Fibroblast of skin of back (primary cell): ENCODE measurements around the gene SPG21. TPM values are rescaled to one million over a fixed set of nuclear protein-coding genes. Genes with fewer than 3 reads are reported as not detected.
A peak's percentile ranks its signal among the peaks of the same experiment; 100 is the strongest.
"Not testable (repeated sequence)": the region's sequence is repeated elsewhere in the genome, so short reads cannot be mapped to it uniquely, and the experiment has no call there.

Source experiments
- DNase-seq: peaks from one replicate; pipeline ENCODE4 v3.0.0-alpha.2; 2013
- polyA plus RNA-seq, 2 experiments: library from polyadenylated mRNA; unstranded; fragments of 120-200 nt; gene quantifications; one replicate each; pipeline ENCODE4 v1.2.1, GENCODE V29; 2013; ENCODE audit not compliant: insufficient read length in 2 of 2

SPG21 gene, protein sequence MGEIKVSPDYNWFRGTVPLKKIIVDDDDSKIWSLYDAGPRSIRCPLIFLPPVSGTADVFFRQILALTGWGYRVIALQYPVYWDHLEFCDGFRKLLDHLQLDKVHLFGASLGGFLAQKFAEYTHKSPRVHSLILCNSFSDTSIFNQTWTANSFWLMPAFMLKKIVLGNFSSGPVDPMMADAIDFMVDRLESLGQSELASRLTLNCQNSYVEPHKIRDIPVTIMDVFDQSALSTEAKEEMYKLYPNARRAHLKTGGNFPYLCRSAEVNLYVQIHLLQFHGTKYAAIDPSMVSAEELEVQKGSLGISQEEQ
- 60.5 TPM for polyA plus RNA-seq (2013, experiment 1 of 2; ENCODE audit: insufficient read length)
- 68.9 TPM for polyA plus RNA-seq (2013, experiment 2 of 2; ENCODE audit: insufficient read length)

DNA sequence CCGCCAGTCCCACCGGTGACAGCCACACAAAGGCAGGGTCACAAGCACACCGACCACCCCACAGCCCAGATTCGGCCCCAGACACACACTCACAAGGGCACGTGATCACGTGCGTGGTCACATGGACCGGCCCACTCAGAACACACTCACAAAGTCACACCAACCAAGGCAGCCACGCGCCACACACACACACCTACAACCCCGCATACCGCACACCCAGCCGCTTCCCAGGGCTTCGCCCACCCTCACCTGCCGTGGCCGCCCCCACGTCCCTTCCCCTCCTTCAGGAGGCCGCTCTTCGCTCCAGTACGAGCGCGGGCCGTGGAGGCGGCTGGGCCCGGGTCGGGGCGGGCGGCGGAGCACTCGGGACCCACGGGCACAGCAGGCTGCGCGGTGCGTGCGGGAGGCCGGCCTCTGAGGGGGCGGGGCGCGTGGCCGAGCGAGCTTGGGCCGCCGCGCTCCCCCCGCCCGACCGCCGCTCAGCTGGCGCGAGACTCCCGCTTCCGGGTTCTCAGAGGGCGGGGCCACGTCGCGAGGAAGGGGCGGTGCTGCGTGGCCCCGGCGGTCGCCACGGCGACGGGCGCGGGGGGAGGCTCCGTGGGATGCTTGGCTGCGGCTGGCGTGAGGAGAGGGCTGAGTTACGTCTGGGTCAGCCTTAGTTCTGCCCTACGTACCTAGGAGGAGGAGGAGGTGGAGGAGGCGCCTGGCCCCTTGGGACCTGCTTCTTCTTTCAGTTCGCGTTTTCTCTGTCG, at the start of gene SPG21:
SPG21 (minus strand) TSS at position 499 of the 752 bp plus-strand sequence. CDS start 6,345 bp downstream, outside the sequence.
- peak; percentile 91 for DNase-seq

DNA sequence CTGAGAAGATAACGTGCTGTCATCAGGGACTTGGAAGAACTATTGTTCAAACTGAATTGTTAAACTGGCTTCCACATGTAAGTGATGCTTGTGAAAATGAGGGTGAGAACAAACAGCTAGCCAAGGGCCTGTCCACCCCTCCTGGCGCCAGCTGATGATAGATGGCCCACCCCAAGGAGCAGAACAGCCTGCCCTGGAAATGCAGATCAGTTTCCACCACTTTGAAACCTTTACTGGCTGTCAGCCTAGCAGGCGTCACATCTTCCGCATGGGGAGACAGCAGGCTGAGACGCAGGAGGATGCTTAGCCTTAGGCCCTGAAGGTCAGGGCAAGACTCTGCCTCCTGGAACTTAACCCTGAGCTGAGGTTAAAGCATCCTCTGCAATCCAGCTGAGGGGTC, 49.1 kb upstream of the SPG21 start:
- no peak for DNase-seq

DNA sequence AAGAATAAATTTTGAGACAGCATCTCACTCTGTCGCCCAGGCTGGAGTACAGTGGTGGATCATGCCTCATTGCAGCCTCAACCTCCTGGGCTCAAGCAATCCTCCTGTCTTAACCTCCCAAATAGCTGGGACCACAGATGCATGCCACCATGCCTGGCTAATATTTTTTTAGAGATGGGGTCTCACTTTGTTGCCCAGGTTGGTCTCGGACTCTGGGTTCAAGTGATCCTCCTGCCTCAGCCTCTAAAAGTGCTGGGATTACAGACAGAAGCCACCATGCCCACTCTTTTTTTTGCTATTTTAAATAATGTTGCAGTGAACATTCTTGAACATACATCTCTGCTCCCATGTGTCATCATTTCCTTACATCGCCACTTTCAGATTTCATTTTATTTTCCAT, 48.7 kb upstream of the SPG21 start:
- DNase-seq: no peak

DNA sequence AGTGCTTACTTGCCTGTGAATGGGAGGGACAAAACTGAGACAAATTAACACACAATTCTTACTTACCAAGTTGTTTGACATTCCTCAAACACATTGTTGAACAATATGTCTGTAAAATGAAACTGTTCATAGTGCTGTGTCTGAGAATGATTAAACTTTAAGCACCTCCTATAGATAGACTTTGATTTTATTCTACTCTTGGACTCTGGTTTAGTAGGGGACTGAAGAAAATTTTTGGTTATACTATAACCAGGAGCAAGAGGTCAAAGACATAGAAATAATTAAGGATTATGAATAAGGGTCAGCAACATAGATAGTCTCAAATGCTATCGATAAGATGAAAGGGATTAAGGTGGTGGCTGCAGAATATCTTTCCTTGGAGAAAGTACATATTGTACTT, 47.6 kb upstream of the SPG21 start:
- DNase-seq: no peak

DNA sequence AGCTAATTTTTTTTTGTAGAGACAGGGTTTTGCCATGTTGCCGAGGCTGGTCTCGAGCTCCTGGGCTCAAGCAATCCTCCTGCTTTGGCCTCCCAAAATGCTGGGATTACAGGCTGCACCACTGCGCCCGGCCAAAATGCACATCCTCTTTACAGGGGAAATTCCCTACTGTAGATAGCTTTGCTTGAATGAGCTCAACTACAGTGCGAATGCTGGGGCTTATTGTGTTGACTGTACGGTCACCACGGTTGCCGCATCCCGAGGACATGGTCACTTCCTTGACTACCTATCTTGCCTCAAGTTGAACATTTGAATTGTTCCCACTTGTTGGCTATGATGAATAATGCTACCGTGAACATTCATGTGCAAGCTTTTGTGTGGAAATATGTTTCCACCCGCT, 45.0 kb upstream of the SPG21 start:
- no peak for DNase-seq

DNA sequence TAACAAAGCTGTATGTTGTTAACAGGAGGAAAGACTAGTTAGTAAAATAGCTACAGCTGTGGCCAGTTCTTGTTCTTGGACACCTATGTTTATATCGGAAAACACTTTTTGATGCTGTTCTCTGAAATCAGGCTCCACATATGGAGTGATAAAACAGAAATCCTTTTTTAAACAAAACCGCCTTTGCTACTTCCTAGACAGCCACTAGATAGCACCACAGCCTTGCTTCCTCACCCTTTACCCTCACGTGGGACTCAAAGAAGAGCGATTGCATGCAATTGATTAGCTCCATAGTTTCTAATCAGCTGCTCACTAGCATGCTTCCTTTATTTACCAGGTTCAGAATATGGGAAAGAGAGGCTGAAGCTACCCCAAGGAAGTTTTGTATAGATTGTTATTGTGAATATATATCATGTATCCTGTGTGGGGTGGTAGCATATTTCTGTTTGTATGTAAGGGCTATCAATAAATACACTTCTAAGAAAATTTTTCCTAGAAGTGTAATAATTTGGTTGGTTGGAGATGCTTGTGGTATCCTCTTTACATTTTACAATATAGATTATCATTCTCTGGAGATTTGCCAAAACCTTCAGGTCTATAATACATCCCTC, 44.0 kb upstream of the SPG21 start:
- DNase-seq: peak; percentile 46

DNA sequence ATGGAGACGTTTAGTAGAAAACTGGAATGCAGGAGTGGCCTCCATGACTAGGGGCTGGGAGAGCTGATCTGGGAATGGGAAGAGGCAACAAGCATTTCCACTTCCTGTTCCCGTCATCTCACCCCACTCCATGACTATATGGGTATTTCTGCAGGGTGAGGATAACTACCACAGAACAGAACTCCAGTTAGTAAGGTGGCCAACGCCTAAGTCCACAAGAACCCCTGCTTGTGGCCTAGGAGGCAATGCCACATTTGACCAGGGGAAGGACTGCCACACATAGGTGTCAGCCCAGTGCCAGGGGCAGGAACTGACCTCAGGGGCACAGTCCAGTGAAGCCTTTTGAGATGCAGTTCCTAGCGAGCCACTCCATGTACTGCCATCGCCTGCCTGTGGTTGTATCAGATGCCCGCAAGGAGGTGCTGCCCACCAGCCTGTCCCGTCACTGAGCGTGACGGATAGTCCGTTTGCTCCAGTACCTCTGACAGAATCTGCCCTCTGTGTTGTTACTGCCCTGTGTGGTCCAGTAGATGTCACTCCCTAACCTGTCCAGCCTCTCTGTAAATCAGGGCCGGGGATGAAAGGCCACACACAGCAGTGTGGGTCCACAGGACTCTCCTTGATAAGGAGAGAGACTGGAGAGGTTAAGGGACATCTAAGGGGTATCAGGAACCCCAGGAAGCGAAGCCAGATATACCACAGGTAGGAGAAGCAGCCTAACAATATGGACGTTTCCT, 43.3 kb upstream of the SPG21 start:
- peak; percentile 70 for DNase-seq

DNA sequence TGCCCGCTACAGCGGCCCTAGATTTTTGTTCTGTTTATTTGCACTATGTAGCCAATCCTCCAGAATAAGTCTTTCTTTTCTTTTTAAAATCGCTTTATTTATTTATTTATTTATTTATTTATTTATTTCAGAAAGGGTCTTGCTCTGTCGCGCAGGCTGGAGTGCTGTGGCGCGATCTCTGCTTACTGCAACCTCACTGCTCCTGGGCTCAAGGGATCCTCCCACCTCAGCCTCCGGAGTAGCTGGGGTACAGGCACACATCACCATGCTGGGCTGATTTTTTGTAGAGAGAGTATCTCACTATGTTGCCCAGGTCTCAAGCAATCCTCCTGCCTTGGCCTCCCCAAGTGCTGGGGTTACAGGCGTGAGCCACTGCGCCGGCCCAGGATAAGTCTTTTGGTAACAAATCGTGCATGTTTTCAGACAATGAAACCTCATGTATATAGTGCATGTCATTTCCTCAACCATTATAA, 40.1 kb upstream of the SPG21 start:
- no peak for DNase-seq

DNA sequence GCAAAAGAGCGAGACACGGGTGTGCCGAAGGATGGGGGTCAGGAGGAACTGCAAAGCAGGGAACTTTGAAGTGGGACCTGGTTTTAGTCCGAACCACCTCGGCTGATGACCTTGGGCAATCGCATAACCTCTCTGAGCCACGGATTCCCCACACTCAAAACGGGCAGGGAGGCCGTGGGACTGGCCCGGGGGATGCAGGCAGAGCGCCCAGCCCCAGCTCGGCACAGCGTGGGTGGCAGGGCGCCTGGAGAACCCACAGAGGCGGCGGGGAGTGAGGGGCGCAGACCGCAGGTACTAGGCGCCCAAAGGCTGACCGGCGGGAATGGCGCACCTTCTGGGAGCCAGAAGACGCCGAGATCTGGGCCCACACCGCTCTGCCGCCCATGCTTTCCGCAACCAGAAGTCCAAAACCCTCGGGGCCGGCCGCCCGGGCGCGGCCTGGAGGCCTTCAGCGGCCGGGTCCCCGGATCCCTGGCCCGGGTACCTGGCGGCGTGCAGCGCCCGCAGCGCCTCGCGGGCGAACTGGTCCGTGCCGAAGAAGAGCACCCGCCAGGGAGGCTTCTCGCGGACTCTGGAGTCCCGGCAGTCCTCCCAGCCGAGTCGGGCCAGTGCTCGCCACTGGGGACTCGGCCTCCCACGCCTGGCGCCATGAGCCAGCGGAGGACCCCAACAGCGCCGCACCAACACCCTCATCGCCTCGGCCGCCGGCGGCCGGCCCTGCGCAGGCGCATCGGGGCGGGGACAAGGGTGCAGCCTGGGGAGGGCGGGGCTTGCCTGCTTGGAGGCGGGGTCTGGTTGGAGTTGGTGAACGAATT, 39.4 kb upstream of the SPG21 start, which contains the start of gene MTFMT:
MTFMT (minus strand) TSS at position 719 of the 815 bp plus-strand sequence; CDS start at position 693, 26 bp downstream.
- peak; percentile 82 for DNase-seq

DNA sequence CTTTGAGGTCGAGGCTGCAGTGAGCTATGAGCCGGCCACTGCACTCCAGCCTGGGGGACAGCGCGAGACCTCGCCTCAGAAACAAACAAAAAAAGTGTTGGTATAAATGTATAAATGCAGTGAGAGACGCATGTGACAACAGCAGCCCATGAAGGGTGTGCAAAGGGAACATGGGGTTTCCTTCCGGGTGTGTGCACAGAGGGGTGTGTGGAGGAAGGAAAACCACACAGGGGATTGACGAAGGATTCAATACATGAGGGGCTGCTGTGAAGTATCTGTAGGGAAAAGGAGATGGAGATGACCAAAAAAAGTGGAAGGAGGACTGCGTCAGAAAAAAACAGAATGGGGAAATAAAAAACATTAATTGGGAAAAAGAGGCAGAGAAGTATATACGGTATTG, 38.6 kb upstream of the SPG21 start:
- no peak for DNase-seq

DNA sequence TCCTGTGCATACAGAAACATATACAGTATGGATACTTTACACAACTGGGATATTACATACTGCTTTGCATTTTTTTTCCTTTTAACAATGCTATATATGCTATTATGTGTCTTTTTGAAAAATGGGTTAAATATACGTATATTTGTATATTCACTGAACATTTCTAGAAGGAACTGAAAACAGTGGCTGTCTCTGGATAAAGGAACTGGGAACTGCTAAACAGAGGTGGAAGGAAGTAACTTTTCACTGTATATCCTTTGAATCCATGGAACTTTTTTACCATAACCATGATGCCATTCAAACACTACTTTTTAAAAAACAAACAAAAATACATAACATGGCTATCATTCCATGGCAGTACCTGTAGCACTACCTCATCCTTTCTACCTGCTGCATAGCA, 37.9 kb upstream of the SPG21 start:
- no peak for DNase-seq

DNA sequence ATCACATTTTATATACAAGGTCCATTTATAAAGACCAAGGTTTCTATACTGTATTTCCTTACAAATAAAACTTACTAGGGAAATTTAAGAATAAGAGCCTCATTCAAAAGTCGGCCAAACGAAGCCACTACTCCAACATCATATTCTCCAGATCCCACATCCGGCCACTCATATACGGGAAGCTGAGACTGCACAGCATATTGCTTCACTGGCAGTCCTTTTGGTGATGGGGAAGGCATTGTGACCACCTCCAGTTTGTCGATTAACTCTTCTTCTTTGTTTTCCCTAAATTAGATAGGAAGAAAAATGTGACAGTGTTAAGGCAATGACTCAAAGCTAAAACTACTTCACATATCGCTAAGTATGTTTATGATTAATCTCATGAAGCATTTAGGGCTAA, 37.0 kb upstream of the SPG21 start:
- DNase-seq: no peak

DNA sequence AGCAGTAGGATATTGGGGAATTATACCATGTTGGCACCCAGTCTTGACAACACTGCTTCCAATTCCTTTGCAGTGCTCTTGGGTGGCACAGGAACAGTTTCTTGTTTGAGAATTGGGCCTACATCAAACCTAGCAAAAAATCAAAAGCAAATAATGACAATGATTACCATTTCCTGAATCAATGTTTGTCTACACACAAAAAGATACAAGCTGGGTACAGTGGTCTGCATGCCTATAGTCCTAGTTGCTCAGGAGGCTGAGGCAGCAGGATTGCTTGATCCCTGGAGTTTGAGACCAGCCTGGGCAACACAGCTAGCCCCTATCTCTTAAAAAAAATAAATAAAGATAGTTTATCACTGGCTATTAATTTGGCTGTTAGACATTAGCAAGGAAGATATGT, 31.8 kb upstream of the SPG21 start:
- DNase-seq: no peak

DNA sequence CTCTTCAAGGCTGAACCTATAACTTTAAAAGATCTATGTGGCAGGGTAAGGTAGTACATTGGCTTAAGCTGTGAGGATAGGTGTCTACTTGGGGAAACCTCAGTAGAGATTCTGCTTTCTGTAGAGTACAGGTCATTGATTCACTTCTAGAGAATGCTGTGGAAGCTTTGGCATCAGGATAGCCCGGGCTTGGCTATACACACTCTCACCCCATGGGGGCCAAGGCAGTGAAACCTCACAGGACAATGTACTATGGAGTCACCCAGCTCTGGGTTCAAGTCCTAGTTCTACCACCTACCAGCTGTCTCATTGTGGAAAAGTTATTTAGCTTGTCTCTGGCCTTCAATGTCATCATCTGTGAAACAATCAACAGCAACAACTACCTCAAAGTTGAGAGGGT, 30.7 kb upstream of the SPG21 start:
- no peak for DNase-seq

DNA sequence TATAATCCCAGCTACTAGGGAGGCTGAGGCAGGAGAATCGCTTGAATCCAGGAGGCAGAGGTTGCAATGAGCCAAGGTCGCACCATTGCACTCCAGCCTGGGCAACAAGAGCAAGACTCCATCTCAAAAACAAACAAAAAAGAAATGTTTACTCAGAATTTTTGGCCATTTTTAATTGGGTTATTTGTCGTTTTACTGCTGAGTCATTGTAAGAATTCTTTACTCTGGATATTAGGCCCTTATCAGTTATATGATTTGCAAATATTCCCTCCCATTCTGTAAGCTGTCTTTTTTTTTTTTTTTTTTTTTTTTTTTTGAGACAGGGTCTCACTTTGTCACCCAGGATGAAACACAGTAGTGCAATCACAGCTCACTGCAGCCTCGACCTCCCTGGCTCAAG, 21.5 kb upstream of the SPG21 start:
- not testable (repeated sequence) for DNase-seq

DNA sequence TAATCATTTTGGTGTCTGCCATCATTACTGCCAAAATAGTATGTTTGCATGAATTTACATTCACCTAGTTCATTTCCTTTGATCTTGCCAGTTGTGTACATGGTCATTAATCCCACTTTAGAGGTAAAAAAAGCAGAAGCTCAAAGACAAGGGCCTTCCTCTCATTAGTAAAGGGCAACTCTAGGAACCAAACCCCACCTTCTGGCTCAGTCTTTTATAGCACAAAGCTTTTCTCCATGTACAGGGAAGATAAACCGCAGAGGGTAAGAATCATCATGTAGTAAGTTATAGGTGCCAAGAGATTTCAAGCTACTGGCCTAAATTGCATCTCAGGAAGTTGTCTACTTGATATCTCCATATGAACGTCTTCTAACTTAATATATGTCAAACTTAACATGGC, 19.3 kb upstream of the SPG21 start:
- no peak for DNase-seq

DNA sequence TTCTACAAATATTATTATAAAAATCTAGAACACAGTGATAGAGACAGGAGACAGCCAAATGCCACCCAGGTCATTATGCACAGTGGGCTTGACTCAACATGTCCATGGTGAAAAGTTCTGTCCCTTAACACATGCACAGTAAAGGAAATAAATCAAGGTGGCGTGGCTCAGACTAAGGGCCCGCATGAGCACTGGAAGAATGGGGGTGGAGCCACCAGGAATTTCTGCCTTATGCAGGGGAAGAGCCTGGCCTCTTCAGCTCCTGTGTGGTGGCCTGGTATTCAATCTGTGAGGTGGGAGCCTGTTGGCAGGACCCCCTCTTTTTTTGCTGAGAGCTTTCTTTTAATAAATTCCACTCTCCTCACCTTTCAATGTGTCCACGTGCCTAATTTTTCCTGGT, 17.2 kb upstream of the SPG21 start:
- DNase-seq: no peak

DNA sequence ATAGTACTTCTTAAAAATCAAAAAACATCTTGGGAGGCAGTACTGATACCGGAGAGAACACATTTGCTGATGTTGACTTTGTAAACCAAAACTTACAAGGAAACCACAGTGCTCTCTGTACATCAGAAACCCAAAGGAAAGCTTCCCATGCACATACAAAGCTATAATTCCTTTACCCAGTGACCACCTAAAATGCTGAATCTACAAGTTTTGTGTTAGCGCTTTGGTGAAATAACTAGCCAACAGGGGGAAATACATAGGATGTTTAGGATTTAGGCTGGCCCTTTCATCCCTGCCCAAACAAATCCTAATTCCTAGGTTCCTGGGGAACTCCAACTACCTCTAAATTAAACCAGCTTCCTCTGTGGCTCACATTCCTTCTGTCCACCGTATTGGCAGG, 15.3 kb upstream of the SPG21 start:
- DNase-seq: no peak

DNA sequence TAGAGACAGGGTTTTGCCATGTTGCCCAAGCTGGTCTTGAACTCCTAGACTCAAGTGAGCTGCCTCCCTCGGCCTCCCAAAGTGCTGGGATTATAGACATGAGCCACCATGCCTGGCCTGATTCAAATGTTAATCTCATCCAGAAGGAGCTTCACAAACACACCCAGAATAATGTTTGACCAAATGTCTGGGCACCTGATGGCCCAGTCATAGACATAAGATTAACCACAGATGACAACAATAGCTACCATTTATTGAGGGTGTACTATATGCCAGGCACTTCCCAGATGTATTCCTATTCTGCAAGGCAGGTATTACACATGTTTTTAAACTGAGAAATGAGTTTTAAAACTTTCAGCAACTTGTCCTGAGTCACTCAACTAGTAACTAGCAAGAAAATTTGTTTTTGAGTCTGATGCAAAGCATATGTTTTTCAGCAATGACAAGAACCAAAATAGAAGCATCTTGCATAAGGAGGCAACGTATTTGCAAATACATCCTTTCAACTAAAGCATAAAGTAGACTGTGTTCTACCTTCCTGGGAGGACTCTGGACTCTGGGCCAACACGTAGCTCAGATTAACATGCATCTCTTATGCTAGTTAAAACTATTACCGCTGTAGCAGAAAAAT, 8.1 kb upstream of the SPG21 start:
- DNase-seq: no peak

DNA sequence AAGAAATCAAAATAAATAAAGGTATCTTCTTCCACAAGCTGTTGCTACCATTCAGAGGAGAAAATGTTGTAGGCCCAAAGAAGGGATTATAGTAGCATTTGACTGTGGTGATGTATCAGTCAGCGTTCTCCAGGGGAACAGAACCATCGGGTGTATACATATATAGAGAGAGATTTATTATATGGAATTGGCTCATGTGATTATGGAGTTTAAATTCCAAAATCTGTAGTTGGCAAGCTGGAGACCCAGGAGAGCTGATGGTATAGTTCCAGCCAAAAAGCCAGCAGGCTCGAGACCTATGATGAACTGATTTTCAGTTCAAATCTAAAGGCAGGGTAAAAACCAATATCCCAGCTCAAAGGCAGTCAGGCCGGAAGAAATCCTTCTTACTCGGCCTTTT, 7.4 kb upstream of the SPG21 start:
- no peak for DNase-seq

DNA sequence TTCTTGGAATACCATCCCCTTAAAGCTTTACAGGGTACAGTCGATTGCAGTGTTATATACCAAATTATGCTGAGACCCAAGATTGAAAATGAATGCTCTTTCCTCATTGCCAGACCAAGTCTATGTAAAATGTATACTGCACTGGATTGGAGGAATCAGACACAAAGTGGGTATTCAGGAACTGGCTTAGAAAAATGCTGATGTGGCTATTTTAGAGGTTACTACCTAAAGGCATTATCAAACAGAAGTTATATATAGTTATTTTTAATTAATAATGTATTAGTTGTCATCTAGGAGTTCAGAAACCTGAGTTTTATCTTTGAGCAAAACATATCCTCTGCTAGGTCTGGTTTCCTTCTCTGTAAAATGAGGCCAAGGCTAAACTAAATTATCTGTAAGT, 3.6 kb upstream of the SPG21 start:
- no peak for DNase-seq
